ENCODE data around the gene NCAPD2. TPM values are rescaled to one million over a fixed set of nuclear protein-coding genes. Genes with fewer than 3 reads are reported as not detected.

Gene NCAPD2
- total and polyA plus RNA-seq, 2 donors (not counting 1 experiment from before 2014, with no cell fraction given): 19.9 to 42.1 TPM

GRCh38 chr12:6542209-6543009 lies 48.5 kb downstream of the NCAPD2 start:
- H3K9me3 Mint-ChIP-seq (ENCODE audit: insufficient read depth): no peaks in the 10 kb centered on the region
- ATAC-seq (ENCODE audit: low read depth): no peak
- DNase-seq: no peak
- WGBS (ENCODE audit: insufficient coverage): 95% methylated on average over 12 of the region's 13 CpGs
- peaks cover 26% of the 10 kb centered on the region for H3K4me1 Mint-ChIP-seq
- no peak overlapping the region for H2AFZ ChIP-seq (ENCODE audit: insufficient read depth, low read depth, low read length, poor library complexity, severe bottlenecking)
- H3K4me3 ChIP-seq (ENCODE audit: control extremely low read depth in 1 of 5, extremely low read depth in 1 of 5, insufficient read depth in 1 of 5, low read depth in 2 of 5, low read length in 4 of 5): no peak overlapping the region
- no peaks in the 10 kb centered on the region for H3K9me3 ChIP-seq (ENCODE audit: control extremely low read depth in 1 of 3, control insufficient read depth in 2 of 3, insufficient read depth in 1 of 3, low read length in 2 of 3)
- H4K20me1 ChIP-seq (ENCODE audit: control insufficient read depth, insufficient read depth, low read length, poor library complexity, severe bottlenecking): peaks cover 9% of the 10 kb centered on the region
- TF ChIP-seq EZH2 (IDR thresholded peaks at IDR 0.05; ENCODE audit: borderline replicate concordance, insufficient read depth, low read depth, low read length, poor library complexity, severe bottlenecking) (no peak), CTCF (IDR thresholded peaks at IDR 0.05) (no peak)
- no peak overlapping the region for H3K4me3 Mint-ChIP-seq
- H3K9ac ChIP-seq (ENCODE audit: low read length): no peak overlapping the region
- intact Hi-C loops (cut with micrococcal nuclease): no loop called here
- H3K4me1 ChIP-seq (ENCODE audit: control insufficient read depth in 2 of 2, insufficient read depth in 2 of 2, low read length in 2 of 2): peaks cover 14 to 21% of the 10 kb centered on the region in 2 donors
- no peak overlapping the region for H3K27ac ChIP-seq (ENCODE audit: low read length in 2 of 2)
- no peaks in the 10 kb centered on the region for H3K27me3 ChIP-seq (replicated peaks in 1 of 4; ENCODE audit: control extremely low read depth in 1 of 4, control insufficient read depth in 3 of 4, insufficient read depth in 4 of 4, low read length in 3 of 4)
- H3K79me2 ChIP-seq (ENCODE audit: control insufficient read depth, insufficient read depth, low read length): no peaks in the 10 kb centered on the region
- peak overlapping the region; percentile 20 for H3K27ac Mint-ChIP-seq
- ChIA-PET POLR2A (no interaction called here), CTCF (interaction anchor here (1.9 kb wide), 1 partner anchor 11 kb away, joined by 8 read pairs; no protein-coding TSS in a partner anchor)
- no peak overlapping the region for H3K4me2 ChIP-seq (replicated peaks; ENCODE audit: low read depth, low read length, poor library complexity, severe bottlenecking)
- H3K27me3 Mint-ChIP-seq: no peaks in the 10 kb centered on the region
- H3K36me3 ChIP-seq (replicated peaks in 1 of 2; ENCODE audit: control extremely low read depth in 1 of 2, control insufficient read depth in 1 of 2, extremely low read depth in 1 of 2, insufficient read depth in 2 of 2, low read length in 1 of 2): peaks cover 2 to 51% of the 10 kb centered on the region in 2 experiments

- Histone ChIP-seq H3K4me3 (ENCODE audit: control extremely low read depth in 1 of 5, extremely low read depth in 1 of 5, insufficient read depth in 1 of 5, low read depth in 2 of 5, low read length in 4 of 5) (no peak overlapping the region), H3K9ac (ENCODE audit: low read length) (no peak overlapping the region), H3K27me3 (replicated peaks in 1 of 4; ENCODE audit: control extremely low read depth in 1 of 4, control insufficient read depth in 3 of 4, insufficient read depth in 4 of 4, low read length in 3 of 4) (no peaks in the 10 kb centered on the region), H3K9me3 (ENCODE audit: control extremely low read depth in 1 of 3, control insufficient read depth in 2 of 3, insufficient read depth in 1 of 3, low read length in 2 of 3) (no peaks in the 10 kb centered on the region), H3K27ac (ENCODE audit: low read length in 2 of 2) (no peak overlapping the region), H3K4me2 (replicated peaks; ENCODE audit: low read depth, low read length, poor library complexity, severe bottlenecking) (no peak overlapping the region), H3K79me2 (ENCODE audit: control insufficient read depth, insufficient read depth, low read length) (peaks cover 15% of the 10 kb centered on the region), H3K4me1 (ENCODE audit: control insufficient read depth in 2 of 2, insufficient read depth in 2 of 2, low read length in 2 of 2) (peaks cover 2 to 3% of the 10 kb centered on the region in 2 donors), H4K20me1 (ENCODE audit: control insufficient read depth, insufficient read depth, low read length, poor library complexity, severe bottlenecking) (peaks cover 7% of the 10 kb centered on the region), H2AFZ (ENCODE audit: insufficient read depth, low read depth, low read length, poor library complexity, severe bottlenecking) (no peak overlapping the region), H3K36me3 (replicated peaks in 1 of 2; ENCODE audit: control extremely low read depth in 1 of 2, control insufficient read depth in 1 of 2, extremely low read depth in 1 of 2, insufficient read depth in 2 of 2, low read length in 1 of 2) (peaks cover 2 to 61% of the 10 kb centered on the region in 2 experiments)
- no peak overlapping the region for H3K4me3 Mint-ChIP-seq
- DNase-seq: no peak
- H3K4me1 Mint-ChIP-seq: peaks cover 1% of the 10 kb centered on the region
- intact Hi-C loops (cut with micrococcal nuclease): no loop called here
- H3K9me3 Mint-ChIP-seq (ENCODE audit: insufficient read depth): no peaks in the 10 kb centered on the region
- CTCF ChIA-PET: interaction anchor here (0.6 to 0.9 kb wide), 2 partner anchors 119 to 290 kb away, joined by 3 to 4 read pairs; no protein-coding TSS in a partner anchor
- no peak for ATAC-seq (ENCODE audit: low read depth)
- no peak for TF ChIP-seq CTCF (IDR thresholded peaks at IDR 0.05)
- no peak for TF ChIP-seq EZH2 (IDR thresholded peaks at IDR 0.05; ENCODE audit: borderline replicate concordance, insufficient read depth, low read depth, low read length, poor library complexity, severe bottlenecking)
- H3K27me3 Mint-ChIP-seq: no peaks in the 10 kb centered on the region
- no peak overlapping the region for H3K27ac Mint-ChIP-seq
- POLR2A ChIA-PET: no interaction called here
- WGBS (ENCODE audit: insufficient coverage): 100% methylated on average over 10 of the region's 10 CpGs
Measured at GRCh38 chr12:6546016-6546415, 52.1 kb downstream of the NCAPD2 start.

All from B cell (primary cell).